A549 (cell line): ENCODE measurements around the gene CXCL17. TPM values are rescaled to one million over a fixed set of nuclear protein-coding genes. Genes with fewer than 3 reads are reported as not detected.

Source experiments
- ATAC-seq, 2 experiments: fragments of 200-7000 bp in 1 of 2; fragments of >200 bp in 1 of 2; cut with Nextera tagmentation in 1 of 2; cut with Tn5 transposase in 1 of 2; 3 replicates each; pipeline versions ENCODE4 v1.8.0 to v1.9.1; 2018 to 2020; ENCODE audit warnings: mild to moderate bottlenecking in 1 of 2, moderate library complexity in 1 of 2
- CTCF ChIA-PET: fragments of 300-600 bp; sonication (Branson Sonifier 250); formaldehyde crosslinking; extraction: SDS; loops from one replicate; lab custom pipeline; 2021; ENCODE audit warnings: antibody characterized with exemption, inconsistent platforms; lab: Yijun Ruan, JAX
- POLR2A ChIA-PET: fragments of 350-600 bp; formaldehyde crosslinking; extraction: SDS; loops from one replicate; lab custom pipeline; 2021; ENCODE audit warnings: antibody characterized with exemption, inconsistent platforms; lab: Yijun Ruan, JAX
- DNase-seq, 2 experiments: peaks; one replicate each; pipeline versions ENCODE4 v3.0.0 to v3.0.0-alpha.2; 2011 to 2016; ENCODE audit warnings: low read depth in 1 of 2, low spot score in 1 of 2
- FAIRE-seq: peaks from 2 replicates; lab custom pipeline; 2011; peaks lifted over from hg19 to GRCh38; lab: Jason Lieb, UNC
- H3K27ac ChIP-seq, 2 experiments: fragments of >200 bp; sonication (Bioruptor Twin); formaldehyde crosslinking; 3 replicates each; pipeline ENCODE4 v1.5.1; 2016 to 2017
- H3K4me1 ChIP-seq: fragments of >200 bp; sonication (Bioruptor Twin); formaldehyde crosslinking; 3 replicates; pipeline ENCODE4 v1.6.1; 2016
- H3K4me2 ChIP-seq: fragments of >200 bp; sonication (Bioruptor Twin); formaldehyde crosslinking; 3 replicates; pipeline ENCODE4 v1.6.1; 2016
- H3K4me3 ChIP-seq: fragments of >200 bp; sonication (Bioruptor Twin); formaldehyde crosslinking; 3 replicates; pipeline ENCODE4 v1.5.1; 2016
- H3K9me3 ChIP-seq: fragments of >200 bp; sonication (Bioruptor Twin); formaldehyde crosslinking; 3 replicates; pipeline ENCODE4 v1.6.1; 2016
- BHLHE40 ChIP-seq: IDR thresholded peaks from 2 replicates; pipeline ENCODE4 v1.6.1; 2012; ENCODE audit warnings: low read depth, low read length, inconsistent platforms
- CBX2 ChIP-seq: fragments of 200-600 bp; sonication (generic); IDR thresholded peaks from 2 replicates; pipeline ENCODE4 v1.6.1; 2016; ENCODE audit warnings: low read depth, mild to moderate bottlenecking, borderline replicate concordance
- CEBPB ChIP-seq, 2 experiments: fragments of >200 bp in 1 of 2; sonication (Bioruptor Twin) in 1 of 2; formaldehyde crosslinking in 1 of 2; IDR thresholded peaks; 2 replicates each; pipeline ENCODE4 v1.6.1; 2012 to 2016
- CHD2 ChIP-seq: fragments of 150-350 bp; IDR thresholded peaks from 2 replicates; pipeline ENCODE4 v1.6.1; 2014; ENCODE audit warnings: low read length; ENCODE audit not compliant: partially characterized antibody
- EHF ChIP-seq: fragments of 250-450 bp; sonication (Bioruptor Pico); IDR thresholded peaks from 2 replicates; pipeline ENCODE4 v1.5.0; 2020; ENCODE audit warnings: mild to moderate bottlenecking
- HOXA7 ChIP-seq: fragments of 250-450 bp; sonication (Bioruptor Pico); IDR thresholded peaks from 2 replicates; pipeline ENCODE4 v1.5.0; 2020; ENCODE audit warnings: mild to moderate bottlenecking, moderate library complexity
- HOXB13 ChIP-seq: fragments of 250-450 bp; sonication (Bioruptor Pico); IDR thresholded peaks from 2 replicates; pipeline ENCODE4 v1.5.0; 2020; ENCODE audit warnings: low read depth, mild to moderate bottlenecking, moderate library complexity
- HOXB5 ChIP-seq: fragments of 250-450 bp; sonication (Bioruptor Pico); IDR thresholded peaks from 2 replicates; pipeline ENCODE4 v1.5.0; 2020; ENCODE audit warnings: mild to moderate bottlenecking, moderate library complexity
- JUN ChIP-seq, 2 experiments: fragments of >200 bp; sonication (Bioruptor Twin); formaldehyde crosslinking; IDR thresholded peaks; 2 replicates in 1 of 2; 3 replicates in 1 of 2; pipeline ENCODE4 v1.6.1; 2016 to 2017
- KDM1A ChIP-seq: fragments of 200-600 bp; sonication (generic); IDR thresholded peaks from 2 replicates; pipeline ENCODE4 v1.6.1; 2016; ENCODE audit warnings: low read depth, mild to moderate bottlenecking
- MAZ ChIP-seq: fragments of 150-350 bp; IDR thresholded peaks from 2 replicates; pipeline ENCODE4 v1.6.1; 2014; ENCODE audit warnings: antibody characterized with exemption, low read depth, low read length, borderline replicate concordance
- NPAS2 ChIP-seq: fragments of 250-450 bp; sonication (Bioruptor Pico); IDR thresholded peaks from 2 replicates; pipeline ENCODE4 v1.8.0; 2022; ENCODE audit warnings: mild to moderate bottlenecking, moderate library complexity, borderline replicate concordance
- NR3C1 ChIP-seq: fragments of >200 bp; sonication (Bioruptor Twin); formaldehyde crosslinking; IDR thresholded peaks from 3 replicates; pipeline ENCODE4 v1.6.1; 2017
- PHF8 ChIP-seq: fragments of 200-600 bp; sonication (generic); IDR thresholded peaks from 2 replicates; pipeline ENCODE4 v1.6.1; 2016; ENCODE audit warnings: low read depth, mild to moderate bottlenecking, antibody characterized with exemption, moderate library complexity, borderline replicate concordance
- RFX5 ChIP-seq: fragments of 450-650 bp; IDR thresholded peaks from 2 replicates; pipeline ENCODE4 v1.7.1; 2014; ENCODE audit warnings: antibody characterized with exemption, mild to moderate bottlenecking, moderate library complexity
- RNF2 ChIP-seq: fragments of 200-600 bp; sonication (generic); IDR thresholded peaks from 2 replicates; pipeline ENCODE4 v1.6.1; 2016; ENCODE audit warnings: low read depth, mild to moderate bottlenecking, antibody characterized with exemption, moderate library complexity, borderline replicate concordance
- TFCP2L1 ChIP-seq: fragments of 250-450 bp; sonication (Bioruptor Pico); IDR thresholded peaks from 2 replicates; pipeline ENCODE4 v1.5.0; 2021; ENCODE audit warnings: mild to moderate bottlenecking
- TP53 ChIP-seq: fragments of 250-450 bp; sonication (Bioruptor Pico); IDR thresholded peaks from 2 replicates; pipeline ENCODE4 v1.5.0; 2021; ENCODE audit warnings: mild to moderate bottlenecking, moderate library complexity
- ZNF302 ChIP-seq: fragments of 250-450 bp; sonication (Bioruptor Pico); IDR thresholded peaks from 2 replicates; pipeline ENCODE4 v1.9.0; 2021; ENCODE audit warnings: inconsistent platforms, mild to moderate bottlenecking, moderate library complexity
- whole genome bisulfite sequencing: methylation state at CpG from one replicate; pipeline ENCODE4 v1.1.6; 2017; ENCODE audit errors: missing lambda C conversion rate; 5-methylcytosine and 5-hydroxymethylcytosine counted together
- polyA plus RNA-seq, 4 experiments: library from polyadenylated mRNA; depleted of rRNA in 3 of 4; stranded (reverse); fragments of >200 nt; fragmentation: RNase III in 1 of 4; extraction: RNeasy Plus Mini Kit Qiagen cat#74134 plus additional on column Dnase treatment in 1 of 4; gene quantifications; 2 replicates in 3 of 4; 3 replicates in 1 of 4; pipeline ENCODE4 v1.2.3, GENCODE V29; 2011 to 2017
- TF ChIP-seq, protein P1 (sequence below): fragments of 250-450 bp; sonication (Bioruptor Pico); IDR thresholded peaks from 2 replicates; pipeline ENCODE4 v1.5.0; 2020; ENCODE audit warnings: low read depth, mild to moderate bottlenecking, moderate library complexity
- TF ChIP-seq, protein P2 (sequence below): IDR thresholded peaks from 2 replicates; pipeline ENCODE4 v1.6.1; 2012
- TF ChIP-seq, protein P3 (sequence below): fragments of 450-650 bp; IDR thresholded peaks from 2 replicates; pipeline ENCODE4 v1.6.1; 2014; ENCODE audit warnings: antibody characterized with exemption
- TF ChIP-seq, protein P4 (sequence below): IDR thresholded peaks from 2 replicates; pipeline ENCODE4 v1.6.1; 2012; ENCODE audit warnings: low read depth, borderline replicate concordance
- TF ChIP-seq, protein P5 (sequence below): fragments of >200 bp; sonication (Bioruptor Twin); formaldehyde crosslinking; IDR thresholded peaks from 3 replicates; pipeline ENCODE4 v1.5.1; 2016
- TF ChIP-seq, protein P6 (sequence below): IDR thresholded peaks from 2 replicates; pipeline ENCODE4 v1.6.1; 2012

The CXCL17 gene
- polyA plus RNA-seq, 2 of the 4 experiments (the other 2 are of a cell fraction), result 0.14 TPM; not detected in 1

DNA sequence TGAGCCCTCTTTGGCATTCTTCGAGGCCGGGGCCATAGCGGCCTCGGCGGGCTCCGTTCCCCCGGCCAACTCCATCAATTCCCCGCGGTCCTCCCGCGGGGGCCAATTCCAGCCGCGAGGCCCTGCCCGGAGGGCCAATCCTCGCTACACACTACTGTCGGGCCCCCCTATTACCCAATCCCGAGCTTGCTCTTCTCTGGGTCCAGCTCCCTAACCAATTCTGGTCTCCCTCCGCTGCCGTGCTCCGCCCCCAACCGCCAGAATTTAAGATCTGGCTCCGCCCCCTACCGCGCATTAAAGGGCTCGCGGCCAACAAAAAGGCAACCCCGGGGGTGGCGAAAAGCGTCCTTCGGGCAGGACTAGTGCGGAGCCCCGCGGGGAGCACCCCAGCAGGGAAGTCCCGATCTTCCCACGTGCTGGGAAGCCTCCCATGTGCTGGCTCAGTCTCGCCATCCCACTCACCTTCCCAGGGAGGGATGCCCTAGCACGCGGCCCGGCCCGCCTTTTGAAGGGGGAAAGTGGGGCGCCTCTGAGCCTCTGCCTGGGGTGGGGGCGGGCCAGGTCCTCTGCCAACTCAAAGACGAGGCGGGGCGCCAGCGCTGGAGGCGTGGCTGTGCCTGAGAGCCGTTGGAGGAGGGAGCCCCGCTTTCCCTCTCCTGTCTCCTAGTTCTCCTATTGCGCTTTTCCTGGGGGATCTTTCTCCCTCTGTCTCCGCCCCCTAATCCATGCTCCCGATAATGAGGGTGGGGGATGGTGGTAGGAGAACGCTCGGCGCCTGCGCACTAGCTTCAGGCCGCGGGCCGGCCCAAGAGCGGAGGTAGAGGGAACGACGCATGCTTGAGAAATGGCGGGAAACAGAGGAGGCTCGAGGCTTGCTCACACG lies 19.0 kb downstream of the CXCL17 start:
- Histone ChIP-seq H3K4me3 (peak overlapping the region; percentile 48), H3K27ac (peak overlapping the region; percentile 52 to 78), H3K9me3 (no peaks in the 10 kb centered on the region), H3K4me1 (peaks cover 18% of the 10 kb centered on the region)
- POLR2A ChIA-PET, result interaction anchor here (1.0 to 1.2 kb wide), 5 partner anchors 10 to 181 kb away, joined by 3 to 7 read pairs (median 4); partner anchors contain the start of gene GSK3A
- 29% methylated on average over 65 of the region's 65 CpGs for WGBS
- peak; percentile 80 to 96 for ATAC-seq
- TF ChIP-seq HOXB5 (peak; percentile 73; the same call in 1 of the 2 replicates), CHD2 (no peak), TP53 (CRISPR knock-in tag) (no peak), NR3C1 (no peak), JUN (IDR thresholded peaks at IDR 0.05) (no peak), ZNF302 (CRISPR knock-in tag) (0 out of 2 replicates have a peak, but pooled peaks have one; percentile 8), TFCP2L1 (CRISPR knock-in tag) (peak; percentile 48; the same call in 1 of the 2 replicates), PHF8 (0 out of 2 replicates have a peak, but pooled peaks have one; percentile 23), EHF (CRISPR knock-in tag) (peak; percentile 67; the same call in 1 of the 2 replicates), HOXA7 (CRISPR knock-in tag) (peak; percentile 59; the same call in 1 of the 2 replicates), HOXB13 (CRISPR knock-in tag) (peak; percentile 53; the same call in 1 of the 2 replicates), CEBPB (IDR thresholded peaks at IDR 0.05) (peak; percentile 38 to 68; a peak in 2 of 4 replicates), RFX5 (no peak)
- TF ChIP-seq, protein P1, sequence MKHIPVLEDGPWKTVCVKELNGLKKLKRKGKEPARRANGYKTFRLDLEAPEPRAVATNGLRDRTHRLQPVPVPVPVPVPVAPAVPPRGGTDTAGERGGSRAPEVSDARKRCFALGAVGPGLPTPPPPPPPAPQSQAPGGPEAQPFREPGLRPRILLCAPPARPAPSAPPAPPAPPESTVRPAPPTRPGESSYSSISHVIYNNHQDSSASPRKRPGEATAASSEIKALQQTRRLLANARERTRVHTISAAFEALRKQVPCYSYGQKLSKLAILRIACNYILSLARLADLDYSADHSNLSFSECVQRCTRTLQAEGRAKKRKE (CRISPR knock-in tag), result peak; percentile 54
- TF ChIP-seq, protein P2, sequence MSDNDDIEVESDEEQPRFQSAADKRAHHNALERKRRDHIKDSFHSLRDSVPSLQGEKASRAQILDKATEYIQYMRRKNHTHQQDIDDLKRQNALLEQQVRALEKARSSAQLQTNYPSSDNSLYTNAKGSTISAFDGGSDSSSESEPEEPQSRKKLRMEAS, result peak; percentile 91
- TF ChIP-seq, protein P3, sequence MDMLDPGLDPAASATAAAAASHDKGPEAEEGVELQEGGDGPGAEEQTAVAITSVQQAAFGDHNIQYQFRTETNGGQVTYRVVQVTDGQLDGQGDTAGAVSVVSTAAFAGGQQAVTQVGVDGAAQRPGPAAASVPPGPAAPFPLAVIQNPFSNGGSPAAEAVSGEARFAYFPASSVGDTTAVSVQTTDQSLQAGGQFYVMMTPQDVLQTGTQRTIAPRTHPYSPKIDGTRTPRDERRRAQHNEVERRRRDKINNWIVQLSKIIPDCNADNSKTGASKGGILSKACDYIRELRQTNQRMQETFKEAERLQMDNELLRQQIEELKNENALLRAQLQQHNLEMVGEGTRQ, result peak; percentile 30; the same call in 1 of the 2 replicates
- TF ChIP-seq, protein P4, sequence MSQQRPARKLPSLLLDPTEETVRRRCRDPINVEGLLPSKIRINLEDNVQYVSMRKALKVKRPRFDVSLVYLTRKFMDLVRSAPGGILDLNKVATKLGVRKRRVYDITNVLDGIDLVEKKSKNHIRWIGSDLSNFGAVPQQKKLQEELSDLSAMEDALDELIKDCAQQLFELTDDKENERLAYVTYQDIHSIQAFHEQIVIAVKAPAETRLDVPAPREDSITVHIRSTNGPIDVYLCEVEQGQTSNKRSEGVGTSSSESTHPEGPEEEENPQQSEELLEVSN, result peak; percentile 95
- TF ChIP-seq, all 56 proteins: peak for 12
- peak overlapping the region; percentile 81 for H3K4me2 ChIP-seq
- DNase-seq, result peak; percentile 94 to 100
- CTCF ChIA-PET, result interaction anchor here (0.5 to 7.6 kb wide), 14 partner anchors 8 to 896 kb away, joined by 3 to 74 read pairs (median 4); partner anchors contain the start of gene CXCL17
- FAIRE-seq, result peak; percentile 18

DNA sequence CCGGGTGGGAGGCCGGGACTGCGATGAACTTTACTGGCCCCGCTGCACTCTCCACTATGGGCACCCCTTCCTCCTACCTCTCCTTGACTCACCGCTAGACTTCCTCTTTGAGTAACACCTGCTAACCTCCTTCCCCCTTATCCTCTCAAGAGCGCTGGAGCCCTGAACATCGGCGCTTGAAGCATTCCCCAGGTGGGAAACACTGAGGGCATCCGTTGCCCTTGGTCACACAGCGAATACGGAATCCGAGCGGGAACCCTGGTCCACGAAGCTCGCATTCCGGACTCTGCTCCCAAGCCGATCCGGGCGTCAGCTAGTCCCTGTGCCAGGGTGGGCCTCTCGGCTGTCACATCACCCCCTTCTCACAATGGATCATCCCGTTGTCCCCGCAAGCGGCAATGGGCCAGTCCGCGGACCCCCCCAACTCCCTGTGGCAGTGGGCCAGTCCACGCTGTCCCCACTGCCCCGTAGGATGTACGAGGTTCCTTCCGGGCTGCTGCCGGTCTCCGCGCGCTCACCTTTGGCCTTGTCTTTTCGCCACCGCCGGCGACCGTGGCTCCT lies 19.8 kb downstream of the CXCL17 start:
- Histone ChIP-seq H3K27ac (peak overlapping the region; percentile 52 to 78), H3K4me2 (peak overlapping the region; percentile 81), H3K4me3 (peak overlapping the region; percentile 48), H3K9me3 (no peaks in the 10 kb centered on the region), H3K4me1 (peaks cover 18% of the 10 kb centered on the region)
- FAIRE-seq, result no peak
- peak in 1 of 2 experiments; percentile 11; a peak in 3 of 6 replicates for ATAC-seq
- POLR2A ChIA-PET, result interaction anchor here (1.0 to 1.2 kb wide), 5 partner anchors 11 to 180 kb away, joined by 3 to 7 read pairs (median 4); partner anchors contain the start of gene GSK3A
- CTCF ChIA-PET, result interaction anchor here (1.0 to 7.6 kb wide), 8 partner anchors 11 to 68 kb away, joined by 3 to 74 read pairs (median 30); partner anchors contain the start of gene CXCL17
- DNase-seq, result no peak
- 54% methylated on average over 38 of the region's 38 CpGs for WGBS
- no peak for TF ChIP-seq RNF2
- TF ChIP-seq, protein P2, result no peak
- TF ChIP-seq KDM1A, result no peak
- TF ChIP-seq MAZ, result no peak
- no peak for TF ChIP-seq JUN (IDR thresholded peaks at IDR 0.05)
- TF ChIP-seq EHF (CRISPR knock-in tag), result no peak
- peak; percentile 29; the same call in 1 of the 2 replicates for TF ChIP-seq BHLHE40
- TF ChIP-seq, protein P3, result no peak
- TF ChIP-seq, protein P5, sequence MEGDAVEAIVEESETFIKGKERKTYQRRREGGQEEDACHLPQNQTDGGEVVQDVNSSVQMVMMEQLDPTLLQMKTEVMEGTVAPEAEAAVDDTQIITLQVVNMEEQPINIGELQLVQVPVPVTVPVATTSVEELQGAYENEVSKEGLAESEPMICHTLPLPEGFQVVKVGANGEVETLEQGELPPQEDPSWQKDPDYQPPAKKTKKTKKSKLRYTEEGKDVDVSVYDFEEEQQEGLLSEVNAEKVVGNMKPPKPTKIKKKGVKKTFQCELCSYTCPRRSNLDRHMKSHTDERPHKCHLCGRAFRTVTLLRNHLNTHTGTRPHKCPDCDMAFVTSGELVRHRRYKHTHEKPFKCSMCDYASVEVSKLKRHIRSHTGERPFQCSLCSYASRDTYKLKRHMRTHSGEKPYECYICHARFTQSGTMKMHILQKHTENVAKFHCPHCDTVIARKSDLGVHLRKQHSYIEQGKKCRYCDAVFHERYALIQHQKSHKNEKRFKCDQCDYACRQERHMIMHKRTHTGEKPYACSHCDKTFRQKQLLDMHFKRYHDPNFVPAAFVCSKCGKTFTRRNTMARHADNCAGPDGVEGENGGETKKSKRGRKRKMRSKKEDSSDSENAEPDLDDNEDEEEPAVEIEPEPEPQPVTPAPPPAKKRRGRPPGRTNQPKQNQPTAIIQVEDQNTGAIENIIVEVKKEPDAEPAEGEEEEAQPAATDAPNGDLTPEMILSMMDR, result no peak
- TF ChIP-seq NPAS2 (CRISPR knock-in tag), result no peak
- no peak for TF ChIP-seq NR3C1
- TF ChIP-seq CEBPB (IDR thresholded peaks at IDR 0.05), result no peak
- no peak for TF ChIP-seq CBX2
- TF ChIP-seq, protein P6, sequence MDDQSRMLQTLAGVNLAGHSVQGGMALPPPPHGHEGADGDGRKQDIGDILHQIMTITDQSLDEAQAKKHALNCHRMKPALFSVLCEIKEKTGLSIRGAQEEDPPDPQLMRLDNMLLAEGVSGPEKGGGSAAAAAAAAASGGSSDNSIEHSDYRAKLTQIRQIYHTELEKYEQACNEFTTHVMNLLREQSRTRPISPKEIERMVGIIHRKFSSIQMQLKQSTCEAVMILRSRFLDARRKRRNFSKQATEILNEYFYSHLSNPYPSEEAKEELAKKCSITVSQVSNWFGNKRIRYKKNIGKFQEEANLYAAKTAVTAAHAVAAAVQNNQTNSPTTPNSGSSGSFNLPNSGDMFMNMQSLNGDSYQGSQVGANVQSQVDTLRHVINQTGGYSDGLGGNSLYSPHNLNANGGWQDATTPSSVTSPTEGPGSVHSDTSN, result no peak
